ENCODE data around the gene ZMYND8.

DNA sequence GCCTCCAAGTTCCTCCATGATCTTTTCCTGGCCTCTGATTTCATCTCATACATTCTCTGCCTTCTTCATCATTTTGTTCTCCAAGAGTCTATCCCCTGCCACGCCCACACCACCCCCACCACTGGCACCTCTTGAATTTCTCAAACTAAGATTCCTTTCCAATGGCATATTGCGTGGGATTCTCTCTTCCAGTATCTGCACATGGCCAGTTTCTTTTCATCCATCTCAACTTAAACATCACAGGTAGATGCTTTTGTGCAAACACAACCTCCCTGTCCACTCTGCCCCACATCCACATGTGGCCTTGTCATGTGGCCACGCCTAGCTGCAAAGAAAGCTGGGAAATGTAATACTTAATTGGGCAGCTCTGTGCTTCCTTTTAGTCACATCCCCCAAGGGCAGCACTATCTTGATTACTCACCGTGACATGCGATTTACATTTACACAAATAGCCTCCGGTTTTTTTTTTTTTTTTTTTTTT, 33.4 kb upstream of the ZMYND8 start:
- TF ChIP-seq, protein P1, sequence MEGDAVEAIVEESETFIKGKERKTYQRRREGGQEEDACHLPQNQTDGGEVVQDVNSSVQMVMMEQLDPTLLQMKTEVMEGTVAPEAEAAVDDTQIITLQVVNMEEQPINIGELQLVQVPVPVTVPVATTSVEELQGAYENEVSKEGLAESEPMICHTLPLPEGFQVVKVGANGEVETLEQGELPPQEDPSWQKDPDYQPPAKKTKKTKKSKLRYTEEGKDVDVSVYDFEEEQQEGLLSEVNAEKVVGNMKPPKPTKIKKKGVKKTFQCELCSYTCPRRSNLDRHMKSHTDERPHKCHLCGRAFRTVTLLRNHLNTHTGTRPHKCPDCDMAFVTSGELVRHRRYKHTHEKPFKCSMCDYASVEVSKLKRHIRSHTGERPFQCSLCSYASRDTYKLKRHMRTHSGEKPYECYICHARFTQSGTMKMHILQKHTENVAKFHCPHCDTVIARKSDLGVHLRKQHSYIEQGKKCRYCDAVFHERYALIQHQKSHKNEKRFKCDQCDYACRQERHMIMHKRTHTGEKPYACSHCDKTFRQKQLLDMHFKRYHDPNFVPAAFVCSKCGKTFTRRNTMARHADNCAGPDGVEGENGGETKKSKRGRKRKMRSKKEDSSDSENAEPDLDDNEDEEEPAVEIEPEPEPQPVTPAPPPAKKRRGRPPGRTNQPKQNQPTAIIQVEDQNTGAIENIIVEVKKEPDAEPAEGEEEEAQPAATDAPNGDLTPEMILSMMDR (IDR thresholded peaks at IDR 0.05): no peak
- TF ChIP-seq ZFX (IDR thresholded peaks at IDR 0.05; ENCODE audit: borderline replicate concordance): no peak
